HG03095 (cell line): ENCODE data around the gene C12orf56.

ENCODE experiments used
- ATAC-seq: cut with Tn5 transposase; IDR thresholded peaks from one replicate; pipeline ENCODE4 v1.9.1; 2021; ENCODE audit warnings: moderate library complexity; ENCODE audit not compliant: unreplicated experiment

The C12orf56 gene

GRCh38 chr12:64390275-64390851 is at the start of gene C12orf56:
TSS of gene C12orf56 (minus strand) at chr12:64390758. CDS start at chr12:64390565, 193 bp downstream.
- no peak for ATAC-seq

DNA sequence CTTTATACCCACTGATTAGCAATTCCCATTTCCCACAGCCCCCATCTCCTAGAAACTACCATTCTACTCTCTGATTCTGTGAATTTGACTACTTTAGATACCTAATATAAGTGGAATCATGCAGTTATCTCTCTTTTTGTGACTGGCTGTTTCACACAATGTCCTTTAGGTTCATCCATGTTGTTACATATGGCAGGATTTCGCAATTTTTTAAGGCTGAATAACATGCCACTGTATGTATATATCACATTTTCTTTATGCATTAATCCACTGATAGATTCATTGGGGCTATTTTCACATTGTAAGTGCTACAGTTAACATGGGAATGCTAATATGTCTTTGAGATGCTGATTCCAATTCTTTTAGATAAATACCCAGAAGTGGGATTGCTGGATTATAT is 49.5 kb upstream of the C12orf56 start:
- no peak for ATAC-seq

DNA sequence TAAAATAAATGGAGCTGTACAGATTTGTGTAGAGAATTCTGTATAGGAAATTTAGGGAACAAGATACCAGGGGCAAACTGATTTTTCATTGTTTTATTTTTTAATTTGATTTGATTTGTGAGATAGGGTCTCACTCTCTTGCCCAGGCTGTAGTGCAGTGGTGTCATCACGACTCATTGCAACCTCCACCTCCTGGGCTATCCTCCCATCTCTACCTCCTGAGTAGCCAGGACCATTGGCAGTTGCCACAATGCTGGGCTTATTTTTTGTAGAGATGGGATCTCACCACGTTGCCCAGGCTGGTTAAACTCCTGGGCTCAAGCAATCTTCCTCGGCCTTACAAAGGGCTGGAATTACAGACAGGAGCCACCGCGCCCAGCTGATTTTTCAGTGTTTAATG is 43.4 kb upstream of the C12orf56 start:
- no peak for ATAC-seq

DNA sequence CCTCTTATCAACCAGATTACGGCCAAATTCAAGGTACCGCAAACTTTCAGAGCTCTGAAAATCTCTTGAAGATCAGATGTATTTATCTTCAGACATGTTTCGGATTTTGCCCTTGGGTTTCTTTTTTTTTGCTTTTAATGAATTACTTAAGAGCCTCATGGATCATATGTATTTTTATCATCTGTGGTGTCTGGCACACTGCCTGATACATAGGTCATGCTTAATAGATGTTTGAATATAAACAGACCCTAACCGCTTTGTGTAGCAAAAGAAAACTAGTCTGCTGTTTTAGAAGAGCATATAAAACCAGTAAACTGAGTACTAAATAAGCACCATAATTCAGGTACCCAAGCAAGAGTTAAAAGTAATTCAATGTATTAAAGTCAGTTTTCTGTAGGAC is 41.2 kb upstream of the C12orf56 start:
- no peak for ATAC-seq

DNA sequence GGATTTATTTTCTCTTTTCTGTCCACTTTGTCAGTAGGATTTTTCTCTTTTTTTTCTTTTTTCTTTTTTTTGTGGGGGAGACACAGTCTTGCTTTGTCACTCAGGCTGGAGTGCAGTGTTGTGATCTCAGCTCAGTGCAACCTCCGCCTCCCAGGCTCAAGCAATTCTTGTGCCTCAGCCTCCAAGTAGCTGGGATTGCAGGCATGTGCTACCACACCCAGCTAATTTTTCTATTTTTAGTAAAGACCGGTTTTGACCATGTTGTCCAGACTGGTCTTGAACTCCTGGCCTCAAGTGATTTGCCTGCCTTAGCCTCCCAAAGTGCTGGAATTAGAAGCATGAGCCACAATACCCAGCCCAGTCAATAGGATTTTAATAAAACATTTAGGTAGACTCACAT is 40.3 kb upstream of the C12orf56 start:
- no peak for ATAC-seq

DNA sequence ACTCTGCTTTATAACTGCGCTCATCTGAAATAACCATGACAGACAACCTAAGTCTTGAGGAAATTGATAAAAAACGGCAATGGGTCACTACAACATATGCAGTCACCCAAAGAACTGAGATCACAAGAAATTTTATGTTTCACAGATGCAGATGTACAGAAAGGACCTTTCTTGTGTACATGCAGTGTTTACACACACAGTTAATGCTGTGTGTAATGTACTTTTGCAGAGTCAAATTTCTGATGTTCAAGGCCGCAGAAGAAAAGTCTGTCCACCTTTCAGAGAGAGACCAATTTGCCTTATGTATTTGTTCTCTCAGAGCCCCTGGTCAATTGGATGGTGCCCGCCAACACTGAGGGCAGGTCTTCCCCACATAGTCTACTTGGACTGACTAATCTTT is 38.4 kb upstream of the C12orf56 start:
- no peak for ATAC-seq

DNA sequence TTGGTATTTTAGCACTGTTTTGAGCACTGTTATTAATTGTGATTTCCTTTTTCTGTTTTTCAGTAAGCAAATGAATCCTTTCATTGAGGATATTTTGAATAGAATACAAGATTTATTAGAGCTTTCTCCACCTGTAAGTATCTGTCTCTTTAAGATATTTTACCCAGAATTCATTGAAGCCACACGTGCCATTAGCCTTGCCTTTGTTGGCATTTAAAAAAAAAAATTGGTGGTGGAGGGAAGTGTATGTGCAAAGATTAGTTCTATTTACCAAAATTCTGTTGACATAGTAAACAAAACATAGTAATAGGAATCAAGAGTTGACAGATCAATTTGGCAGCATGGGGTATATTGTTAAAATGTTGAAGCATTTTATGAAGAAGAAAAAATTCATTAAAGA is 37.4 kb upstream of the C12orf56 start:
- no peak for ATAC-seq

DNA sequence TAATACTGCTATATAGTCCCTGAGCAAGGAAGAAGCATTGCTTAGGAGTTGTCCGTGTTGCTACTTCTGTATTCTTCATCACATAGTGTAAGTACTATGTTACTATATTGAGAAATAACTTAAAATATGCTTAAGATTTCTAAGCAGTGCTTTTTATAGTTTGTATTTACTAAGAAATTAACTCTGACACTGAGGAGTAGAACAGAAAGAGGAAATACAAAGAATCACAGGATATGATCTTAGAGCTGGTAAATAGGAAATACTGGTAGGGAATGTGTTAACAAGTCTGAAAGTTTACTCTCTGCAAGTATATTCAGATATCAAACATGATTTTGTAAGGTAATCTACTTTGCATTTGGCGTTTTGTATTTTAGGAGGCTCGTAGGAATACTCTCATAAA is 29.1 kb upstream of the C12orf56 start:
- ATAC-seq, result no peak

DNA sequence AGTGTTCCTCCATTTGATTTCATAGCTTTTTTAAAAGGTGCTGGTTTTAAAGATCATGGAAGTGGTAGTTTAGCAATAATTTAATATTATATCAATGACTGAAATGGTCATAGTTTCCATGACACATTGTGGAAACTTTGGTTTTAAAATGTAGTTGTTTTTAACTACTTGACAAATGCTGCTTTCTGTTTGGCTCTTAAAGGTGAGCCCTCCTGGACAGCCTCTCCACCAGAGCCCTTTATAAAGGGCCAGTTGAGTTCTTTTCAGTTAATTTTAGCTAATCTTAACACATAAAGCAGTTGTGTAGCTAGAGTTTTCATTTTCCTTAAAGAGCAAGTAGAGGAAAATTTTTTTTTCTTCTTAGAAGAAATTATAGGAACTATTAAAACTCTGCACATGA is 27.7 kb upstream of the C12orf56 start:
- no peak for ATAC-seq

DNA sequence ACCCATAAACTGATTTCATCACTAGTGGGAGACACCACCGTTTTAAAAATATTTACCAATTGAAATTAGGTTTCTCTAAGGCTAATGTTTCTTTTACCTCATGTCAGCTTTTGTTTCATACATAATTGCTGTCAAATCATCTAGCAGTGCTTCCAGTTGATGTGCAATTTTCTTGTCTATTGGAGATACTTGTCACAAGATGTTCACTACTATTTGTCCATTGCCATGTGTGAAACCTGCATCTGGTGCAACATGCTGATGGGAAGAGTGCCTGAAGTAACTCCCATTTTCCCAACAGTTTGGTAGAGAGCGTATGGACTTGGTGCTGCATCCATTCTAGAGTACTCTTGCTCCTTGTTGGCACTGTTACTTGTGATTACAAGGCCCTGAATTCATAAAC is 23.3 kb upstream of the C12orf56 start:
- ATAC-seq, result no peak

GRCh38 chr12:64412459-64412858 is 21.9 kb upstream of the C12orf56 start:
- ATAC-seq, result no peak

DNA sequence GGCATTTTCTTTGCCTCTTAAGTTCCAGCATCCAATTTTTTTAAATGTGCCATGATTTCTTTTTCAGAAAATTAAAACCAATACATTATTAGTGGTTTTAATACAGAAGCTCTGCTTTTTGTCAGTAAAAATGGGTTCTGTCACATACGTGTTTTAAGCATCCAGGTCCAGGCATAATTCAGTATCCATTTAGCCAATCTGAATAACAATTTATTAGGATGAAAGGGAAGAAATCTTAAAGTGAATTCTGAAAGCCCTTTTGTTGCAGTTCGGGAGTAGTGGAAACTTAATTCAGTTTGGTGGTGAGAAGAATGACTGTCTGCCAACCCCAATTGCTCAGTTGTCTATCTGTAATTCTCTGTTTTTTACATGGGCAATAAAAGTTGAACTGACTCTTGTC is 20.9 kb upstream of the C12orf56 start:
- ATAC-seq, result no peak

GRCh38 chr12:64407342-64408223 is 17.0 kb upstream of the C12orf56 start:
- ATAC-seq, result no peak

DNA sequence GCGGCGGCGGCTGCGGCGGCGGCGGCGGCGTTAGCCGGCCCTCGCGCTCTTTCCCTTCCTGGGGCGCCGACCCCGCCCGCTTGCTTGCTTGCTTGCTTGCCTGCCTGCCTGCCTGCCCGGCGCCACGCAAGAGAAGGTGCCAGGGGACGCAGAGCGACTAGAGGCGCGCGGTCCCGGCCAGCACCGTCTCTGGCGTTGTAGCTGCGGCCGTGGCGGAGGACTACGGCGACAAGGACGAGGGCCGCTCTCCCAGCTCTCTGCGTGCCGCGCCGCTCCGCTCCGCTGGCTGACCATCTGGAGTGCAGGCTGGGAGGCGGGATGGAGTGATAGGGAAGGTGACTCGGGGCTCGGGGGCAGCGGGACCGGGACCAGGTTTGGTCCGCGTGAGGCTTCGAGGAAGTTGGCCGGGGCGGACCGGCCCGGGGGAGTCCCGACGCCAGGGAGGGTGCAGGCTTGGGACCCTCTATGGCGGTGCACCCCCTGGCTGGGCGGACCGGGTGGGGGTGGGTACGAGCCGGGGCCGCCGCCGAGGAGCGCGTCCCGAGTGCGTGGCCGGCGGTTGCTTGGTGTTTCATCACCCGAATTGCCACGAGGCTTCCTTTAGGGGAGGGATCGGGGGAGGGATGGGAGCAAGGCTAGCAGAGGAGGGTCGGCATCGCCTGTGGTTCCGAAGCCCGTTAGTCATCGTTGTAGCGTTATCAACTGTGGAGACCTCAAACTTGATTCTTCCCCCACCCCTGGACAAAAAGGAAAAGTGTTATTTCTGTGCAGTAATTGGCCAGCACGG is 14.1 kb upstream of the C12orf56 start:
- peak; percentile 25 for ATAC-seq

DNA sequence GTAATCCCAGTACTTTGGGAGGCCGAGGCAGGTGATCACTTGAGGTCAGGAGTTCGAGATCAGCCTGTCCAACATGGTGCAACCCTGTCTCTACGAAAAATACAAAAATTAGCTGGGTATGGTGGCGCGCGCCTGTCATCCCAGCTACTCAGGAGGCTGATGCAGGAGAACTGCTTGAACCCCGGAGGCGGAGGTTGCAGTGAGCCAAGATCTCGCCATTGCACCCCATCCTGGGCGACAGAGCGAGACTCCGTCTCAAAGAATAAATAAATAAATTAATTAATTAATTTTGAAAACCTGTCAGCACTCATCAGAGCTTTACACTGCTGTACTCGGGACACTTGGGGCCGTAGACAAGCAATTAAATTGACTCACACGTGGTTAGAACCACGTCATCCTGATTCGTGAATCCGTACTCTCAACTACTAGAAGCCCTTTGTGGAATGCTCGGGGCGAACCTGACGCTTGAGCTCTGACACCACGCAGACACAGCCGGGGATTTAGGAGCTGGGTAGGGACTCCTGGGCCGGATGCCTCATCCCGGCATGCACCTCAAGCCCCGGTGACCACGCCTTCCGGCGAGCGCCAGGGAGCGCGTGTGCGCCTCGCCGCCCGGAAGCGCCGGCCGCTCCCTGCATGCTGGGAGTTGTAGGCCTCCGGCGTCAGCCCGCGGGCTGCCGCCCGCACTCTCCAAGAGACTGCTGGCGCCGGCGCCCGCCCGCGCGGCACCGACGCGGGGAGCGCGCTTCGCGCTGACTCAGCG is 13.3 kb upstream of the C12orf56 start, which contains the start of gene XPOT:
TSS of gene XPOT (plus strand) at position 686 of the 763 bp plus-strand sequence. CDS start 5,644 bp downstream, outside the sequence.
- ATAC-seq, result peak; percentile 94

- ATAC-seq, result no peak
These were observed 11.6 kb upstream of the C12orf56 start for GRCh38 chr12:64402181-64402580.

- no peak for ATAC-seq
These were observed 9.5 kb upstream of the C12orf56 start for GRCh38 chr12:64400041-64400440.

DNA sequence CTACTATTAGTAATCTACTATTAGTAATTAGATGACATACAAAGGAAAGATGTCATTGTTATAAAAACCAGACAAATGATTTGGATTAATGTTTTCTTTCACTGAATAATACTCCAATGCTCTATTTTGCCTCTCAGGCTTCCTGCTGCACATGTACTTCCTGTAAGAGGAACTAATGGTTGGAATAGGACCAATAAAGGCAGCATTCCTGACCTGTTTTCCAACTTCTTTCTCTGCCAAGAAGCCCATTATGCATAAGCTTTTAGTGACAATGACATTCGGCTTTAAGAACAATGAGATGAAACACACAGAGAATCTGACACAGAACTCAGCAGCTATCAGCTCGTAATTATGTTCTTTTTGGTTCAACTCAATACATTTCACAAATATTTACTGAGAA is 5.2 kb upstream of the C12orf56 start:
- ATAC-seq, result no peak

GRCh38 chr12:64392221-64392620 is 1.7 kb upstream of the C12orf56 start:
- no peak for ATAC-seq

DNA sequence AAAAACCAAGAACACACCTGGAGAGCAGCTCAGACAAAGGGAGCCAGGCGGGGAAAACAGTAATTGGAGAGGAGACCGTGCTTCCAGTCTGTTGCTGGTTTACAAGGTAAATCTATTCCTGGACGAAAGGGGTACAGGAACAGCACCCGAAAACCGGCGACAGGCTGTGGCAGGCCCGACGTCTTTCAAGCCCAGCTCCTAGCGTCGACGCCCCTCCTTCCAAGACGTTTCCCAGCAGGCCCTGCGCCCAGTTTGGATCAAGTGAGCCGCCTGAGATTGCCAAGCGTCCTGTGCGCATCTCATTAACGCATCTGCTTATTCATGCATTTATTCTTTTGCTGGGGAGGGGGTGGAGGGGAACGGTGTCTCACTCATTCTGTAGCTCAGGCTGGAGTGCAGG is 1.4 kb downstream of the C12orf56 start:
- no peak for ATAC-seq
